Measurements from ENCODE around the gene MED4. TPM values are rescaled to one million over a fixed set of nuclear protein-coding genes. Genes with fewer than 3 reads are reported as not detected.

The MED4 gene
- total RNA-seq, 4 donors from 2014 or later: 36.7 to 51.4 (median 39.2) TPM

- 52 to 70% methylated on average over 2 to 4 of the region's 4 CpGs for WGBS, 2 donors (ENCODE audit: low coverage in 1 of 2)
- no peaks in the 10 kb centered on the region for H3K27me3 ChIP-seq
- H3K4me3 ChIP-seq: no peak overlapping the region
- ATAC-seq: no peak
- H3K4me1 ChIP-seq: peaks cover 4 to 16% (median 6%) of the 10 kb centered on the region in 3 donors
- no peak overlapping the region for H3K27ac ChIP-seq
- TF ChIP-seq EP300 (IDR thresholded peaks at IDR 0.05): no peak
- TF ChIP-seq POLR2AphosphoS5 (IDR thresholded peaks at IDR 0.05): no peak
- TF ChIP-seq POLR2A (IDR thresholded peaks at IDR 0.05): no peak
- no peak for TF ChIP-seq CTCF (IDR thresholded peaks at IDR 0.05)
- no peaks in the 10 kb centered on the region for H3K36me3 ChIP-seq
- H3K9me3 ChIP-seq: no peaks in the 10 kb centered on the region
Measured at GRCh38 chr13:48097793-48098192, 2.9 kb upstream of the MED4 start.

- TF ChIP-seq POLR2A (IDR thresholded peaks at IDR 0.05) (no peak), POLR2AphosphoS5 (IDR thresholded peaks at IDR 0.05) (no peak), CTCF (IDR thresholded peaks at IDR 0.05) (no peak), EP300 (IDR thresholded peaks at IDR 0.05) (no peak)
- H3K27ac ChIP-seq: no peak overlapping the region
- no peaks in the 10 kb centered on the region for H3K27me3 ChIP-seq
- 32 to 58% methylated on average over 3 of the region's 3 CpGs for WGBS, 2 donors (ENCODE audit: low coverage in 1 of 2)
- ATAC-seq: no peak
- no peaks in the 10 kb centered on the region for H3K36me3 ChIP-seq
- H3K9me3 ChIP-seq: no peaks in the 10 kb centered on the region
- peaks cover 6 to 28% (median 11%) of the 10 kb centered on the region in 3 donors for H3K4me1 ChIP-seq
- no peak overlapping the region for H3K4me3 ChIP-seq
Measured at GRCh38 chr13:48096670-48097069, 1.8 kb upstream of the MED4 start.

- WGBS, 2 donors (ENCODE audit: low coverage in 1 of 2): 0 to 7% methylated on average over 1 to 3 of the region's 14 CpGs
Measured at GRCh38 chr13:48094404-48094780, 512 bp downstream of the MED4 start.

GRCh38 chr13:48093588-48093987 lies 1.3 kb downstream of the MED4 start:
- Histone ChIP-seq H3K4me1 (peaks cover 6 to 57% (median 17%) of the 10 kb centered on the region in 3 donors), H3K27me3 (no peaks in the 10 kb centered on the region), H3K27ac (no peak overlapping the region), H3K9me3 (no peaks in the 10 kb centered on the region), H3K36me3 (no peaks in the 10 kb centered on the region), H3K4me3 (peak overlapping the region; percentile 81 to 91)
- TF ChIP-seq EP300 (IDR thresholded peaks at IDR 0.05) (no peak), POLR2A (IDR thresholded peaks at IDR 0.05) (no peak), CTCF (IDR thresholded peaks at IDR 0.05) (no peak), POLR2AphosphoS5 (IDR thresholded peaks at IDR 0.05) (no peak)
- ATAC-seq: no peak
- WGBS, 2 donors (ENCODE audit: low coverage in 1 of 2): 76 to 80% methylated on average over 8 to 9 of the region's 9 CpGs

More at GRCh38 chr13:48094404-48094780, 512 bp downstream of the MED4 start:
- H3K9me3 ChIP-seq: no peaks in the 10 kb centered on the region
- peaks cover 6 to 49% (median 16%) of the 10 kb centered on the region in 3 donors for H3K4me1 ChIP-seq
- H3K27ac ChIP-seq: peak overlapping the region; percentile 65 to 94 (median 80)
- ATAC-seq: no peak
- H3K27me3 ChIP-seq: no peaks in the 10 kb centered on the region
- H3K36me3 ChIP-seq: no peaks in the 10 kb centered on the region
- TF ChIP-seq POLR2AphosphoS5 (IDR thresholded peaks at IDR 0.05) (no peak), EP300 (IDR thresholded peaks at IDR 0.05) (no peak)
- H3K4me3 ChIP-seq: peak overlapping the region; percentile 81 to 91

GRCh38 chr13:48086272-48086671 lies 8.6 kb downstream of the MED4 start:
- Histone ChIP-seq H3K4me3 (no peak overlapping the region), H3K27me3 (no peaks in the 10 kb centered on the region), H3K36me3 (peaks cover 0 to 45% of the 10 kb centered on the region in 2 donors)

More at GRCh38 chr13:48086272-48086671, 8.6 kb downstream of the MED4 start:
- ATAC-seq: no peak
- no peak for TF ChIP-seq EP300 (IDR thresholded peaks at IDR 0.05)
- TF ChIP-seq CTCF (IDR thresholded peaks at IDR 0.05): no peak
- TF ChIP-seq POLR2A (IDR thresholded peaks at IDR 0.05): no peak
- no peak for TF ChIP-seq POLR2AphosphoS5 (IDR thresholded peaks at IDR 0.05)
- Histone ChIP-seq H3K4me1 (peaks cover 0 to 34% (median 7%) of the 10 kb centered on the region in 3 donors), H3K9me3 (no peaks in the 10 kb centered on the region), H3K27ac (no peak overlapping the region)
- WGBS, 2 donors (ENCODE audit: low coverage in 1 of 2): 79 to 88% methylated on average over 2 of the region's 2 CpGs
